AG08395 (cell line): Measurements from ENCODE around the gene PI4K2B.
"Not testable (repeated sequence)": the region's sequence is repeated elsewhere in the genome, so short reads cannot be mapped to it uniquely, and the experiment has no call there.

Source experiments
- DNase-seq: peaks from one replicate; pipeline ENCODE4 v3.0.0; 2012; ENCODE audit warnings: mixed read lengths, low spot score

The PI4K2B gene

GRCh38 chr4:25306518-25307057, 72.8 kb downstream of the PI4K2B start:
- DNase-seq, result no peak

GRCh38 chr4:25307596-25307995, 73.8 kb downstream of the PI4K2B start:
- DNase-seq, result no peak

GRCh38 chr4:25308306-25308705, 74.5 kb downstream of the PI4K2B start:
- DNase-seq, result no peak

- no peak for DNase-seq
Measured at GRCh38 chr4:25308761-25309160, 74.9 kb downstream of the PI4K2B start.

GRCh38 chr4:25310066-25310802, 76.4 kb downstream of the PI4K2B start:
- no peak for DNase-seq

GRCh38 chr4:25310803-25311166, 77.0 kb downstream of the PI4K2B start:
- no peak for DNase-seq

- DNase-seq, result peak; percentile 89
Measured at GRCh38 chr4:25312496-25313200, 78.8 kb downstream of the PI4K2B start, which contains the start of gene ZCCHC4. Gene ZCCHC4, plus strand, starts transcription at chr4:25312774. Its CDS starts 36 bp downstream, at chr4:25312810.

- no peak for DNase-seq
Measured at GRCh38 chr4:25313201-25313895, 79.5 kb downstream of the PI4K2B start.

- DNase-seq, result peak; percentile 58
Measured at GRCh38 chr4:25320336-25320735, 86.5 kb downstream of the PI4K2B start.

GRCh38 chr4:25320773-25321172, 86.9 kb downstream of the PI4K2B start:
- peak; percentile 76 for DNase-seq

GRCh38 chr4:25321703-25322102, 87.9 kb downstream of the PI4K2B start:
- no peak for DNase-seq

GRCh38 chr4:25328463-25328862, 94.6 kb downstream of the PI4K2B start:
- DNase-seq, result not testable (repeated sequence)
